Epithelial cell of esophagus (primary cell): ENCODE measurements around the gene IQGAP1.
"Not testable (repeated sequence)": the region's sequence is repeated elsewhere in the genome, so short reads cannot be mapped to it uniquely, and the experiment has no call there.

ENCODE experiments used
- DNase-seq: peaks from one replicate; pipeline ENCODE4 v3.0.0; 2010; ENCODE audit warnings: low read depth
- H3K4me3 ChIP-seq: 2 replicates; pipeline ENCODE4 v1.5.1; 2011; ENCODE audit warnings: mild to moderate bottlenecking, low read length, control low read depth
- CTCF ChIP-seq: IDR thresholded peaks from 2 replicates; pipeline ENCODE4 v1.5.1; 2011; ENCODE audit warnings: low read depth, mild to moderate bottlenecking, low read length, control low read depth, inconsistent platforms; ENCODE audit not compliant: insufficient read depth; ENCODE audit errors: missing control alignments

IQGAP1 gene

GRCh38 chr15:90401495-90401894 is 13.5 kb downstream of the IQGAP1 start:
- DNase-seq, result no peak
- peak overlapping the region; percentile 5 for H3K4me3 ChIP-seq

GRCh38 chr15:90402223-90402622 is 14.2 kb downstream of the IQGAP1 start:
- peak; percentile 79 for DNase-seq
- H3K4me3 ChIP-seq, result no peak overlapping the region
- TF ChIP-seq CTCF, result no peak

More at GRCh38 chr15:90401495-90401894, 13.5 kb downstream of the IQGAP1 start:
- TF ChIP-seq CTCF, result no peak

GRCh38 chr15:90402767-90403166 is 14.7 kb downstream of the IQGAP1 start:
- no peak for TF ChIP-seq CTCF
- no peak for DNase-seq
- H3K4me3 ChIP-seq, result no peak overlapping the region

GRCh38 chr15:90405055-90405607 is 17.1 kb downstream of the IQGAP1 start:
- no peak for TF ChIP-seq CTCF
- no peak for DNase-seq
- no peak overlapping the region for H3K4me3 ChIP-seq

GRCh38 chr15:90407336-90407735 is 19.3 kb downstream of the IQGAP1 start:
- no peak overlapping the region for H3K4me3 ChIP-seq
- TF ChIP-seq CTCF, result no peak
- no peak for DNase-seq

- no peak for TF ChIP-seq CTCF
- no peak for DNase-seq
- H3K4me3 ChIP-seq, result no peak overlapping the region
Observed at GRCh38 chr15:90407871-90408317, 19.9 kb downstream of the IQGAP1 start.

- no peak for DNase-seq
- TF ChIP-seq CTCF, result no peak
- no peak overlapping the region for H3K4me3 ChIP-seq
Observed at GRCh38 chr15:90408657-90409056, 20.6 kb downstream of the IQGAP1 start.

GRCh38 chr15:90409587-90409986 is 21.5 kb downstream of the IQGAP1 start:
- H3K4me3 ChIP-seq, DNase-seq: not testable (repeated sequence)

GRCh38 chr15:90410316-90410715 is 22.3 kb downstream of the IQGAP1 start:
- not testable (repeated sequence) for H3K4me3 ChIP-seq, DNase-seq
